GM18526 (cell line): ENCODE measurements around the gene MOB3A.

Source experiments
- POLR2A ChIP-seq: IDR thresholded peaks from 3 replicates; pipeline ENCODE4 v1.6.1; 2011; ENCODE audit not compliant: insufficient read length; ENCODE audit errors: extremely low read depth

MOB3A gene

GRCh38 chr19:2129022-2129421 is 32.9 kb upstream of the MOB3A start:
- no peak for TF ChIP-seq POLR2A

GRCh38 chr19:2127758-2128157 is 31.6 kb upstream of the MOB3A start:
- TF ChIP-seq POLR2A = no peak

GRCh38 chr19:2126879-2127518 is 30.9 kb upstream of the MOB3A start:
- TF ChIP-seq POLR2A = no peak

GRCh38 chr19:2123682-2124387 is 27.7 kb upstream of the MOB3A start:
- no peak for TF ChIP-seq POLR2A

GRCh38 chr19:2122982-2123381 is 26.9 kb upstream of the MOB3A start:
- no peak for TF ChIP-seq POLR2A

- TF ChIP-seq POLR2A = no peak
Observed at GRCh38 chr19:2122251-2122650, 26.1 kb upstream of the MOB3A start.

- no peak for TF ChIP-seq POLR2A
Observed at GRCh38 chr19:2121416-2122051, 25.4 kb upstream of the MOB3A start.

- TF ChIP-seq POLR2A = no peak
Observed at GRCh38 chr19:2120821-2121220, 24.7 kb upstream of the MOB3A start.

GRCh38 chr19:2119921-2120785 is 24.0 kb upstream of the MOB3A start:
- no peak for TF ChIP-seq POLR2A

- no peak for TF ChIP-seq POLR2A
Observed at GRCh38 chr19:2118438-2118837, 22.3 kb upstream of the MOB3A start.

- TF ChIP-seq POLR2A = no peak
Observed at GRCh38 chr19:2117215-2117960, 21.3 kb upstream of the MOB3A start.

- no peak for TF ChIP-seq POLR2A
Observed at GRCh38 chr19:2116507-2116906, 20.4 kb upstream of the MOB3A start.

- no peak for TF ChIP-seq POLR2A
Observed at GRCh38 chr19:2115911-2116426, 19.8 kb upstream of the MOB3A start.

GRCh38 chr19:2115324-2115723 is 19.2 kb upstream of the MOB3A start:
- TF ChIP-seq POLR2A = no peak

- TF ChIP-seq POLR2A = no peak
Observed at GRCh38 chr19:2114821-2115220, 18.7 kb upstream of the MOB3A start.
